ENCODE results near the gene SRPX.

The SRPX gene, protein sequence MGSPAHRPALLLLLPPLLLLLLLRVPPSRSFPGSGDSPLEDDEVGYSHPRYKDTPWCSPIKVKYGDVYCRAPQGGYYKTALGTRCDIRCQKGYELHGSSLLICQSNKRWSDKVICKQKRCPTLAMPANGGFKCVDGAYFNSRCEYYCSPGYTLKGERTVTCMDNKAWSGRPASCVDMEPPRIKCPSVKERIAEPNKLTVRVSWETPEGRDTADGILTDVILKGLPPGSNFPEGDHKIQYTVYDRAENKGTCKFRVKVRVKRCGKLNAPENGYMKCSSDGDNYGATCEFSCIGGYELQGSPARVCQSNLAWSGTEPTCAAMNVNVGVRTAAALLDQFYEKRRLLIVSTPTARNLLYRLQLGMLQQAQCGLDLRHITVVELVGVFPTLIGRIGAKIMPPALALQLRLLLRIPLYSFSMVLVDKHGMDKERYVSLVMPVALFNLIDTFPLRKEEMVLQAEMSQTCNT

GRCh38 chrX:38220415-38221390 lies at the start of gene SRPX:
TSS of gene SRPX (minus strand) at chrX:38220871. CDS start at chrX:38220792, 79 bp downstream.
- no peak for DNase-seq

- no peak for DNase-seq
Observed at GRCh38 chrX:38268011-38268410, 47.3 kb upstream of the SRPX start.

DNA sequence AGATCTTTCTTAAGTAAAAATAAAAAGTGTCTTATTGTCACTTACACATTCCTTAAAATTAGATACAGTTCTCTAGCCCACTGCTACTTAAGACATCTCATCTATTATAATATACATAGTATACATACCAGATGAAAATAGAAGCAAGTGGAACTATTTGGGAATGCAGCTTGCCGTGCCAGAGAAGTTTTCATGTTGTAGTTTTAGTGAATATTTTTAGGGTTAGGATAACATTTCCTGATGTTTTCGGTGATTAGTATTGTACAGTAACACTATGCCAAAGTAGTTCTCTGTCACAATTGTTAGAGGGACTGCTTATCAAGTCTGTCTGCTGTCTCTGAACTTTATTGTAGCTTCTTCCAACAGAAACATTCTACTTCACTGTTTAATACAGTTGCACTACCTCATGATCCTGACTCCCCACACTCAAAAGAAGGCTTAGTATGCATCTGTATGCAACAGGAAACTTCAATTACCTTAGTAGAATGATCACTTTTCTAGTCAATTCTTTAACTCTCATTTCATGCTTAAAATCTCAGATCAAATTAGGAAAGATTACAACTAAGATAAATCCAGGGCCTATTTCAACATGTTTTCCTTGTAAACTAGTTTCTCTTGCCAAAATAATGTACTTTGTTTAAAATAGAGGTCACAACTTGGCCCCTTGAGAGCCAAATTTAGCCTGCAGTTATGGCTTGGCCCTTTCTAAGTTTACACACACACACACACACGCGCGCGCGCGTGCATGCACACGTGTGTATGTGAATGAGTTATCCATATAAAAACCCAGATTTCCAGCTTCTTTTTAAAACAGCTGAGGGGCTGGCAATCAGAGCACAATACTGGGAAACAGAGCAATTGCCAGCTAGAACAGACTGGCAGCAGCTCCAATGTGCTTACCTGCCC lies 42.3 kb upstream of the SRPX start:
- no peak for DNase-seq

DNA sequence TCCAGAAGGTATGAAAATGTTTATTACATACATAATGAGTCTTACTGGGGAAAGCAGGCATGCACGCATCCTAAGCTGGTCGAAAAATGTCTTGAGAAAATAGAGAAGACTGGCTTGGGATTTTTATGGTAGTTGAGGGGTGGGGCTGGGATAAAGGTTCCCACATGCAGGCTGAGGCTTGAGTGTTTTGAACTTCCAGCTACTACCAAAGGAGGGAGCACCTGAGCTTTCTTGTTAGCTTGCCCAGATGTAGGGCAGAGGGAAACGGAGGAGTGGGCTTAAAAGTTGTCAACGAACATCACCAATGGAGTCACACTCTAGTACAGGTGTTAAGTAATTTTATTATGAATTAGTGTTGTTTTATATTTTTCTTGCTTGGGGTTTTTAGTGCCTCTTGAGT lies 39.6 kb upstream of the SRPX start:
- DNase-seq, result no peak

DNA sequence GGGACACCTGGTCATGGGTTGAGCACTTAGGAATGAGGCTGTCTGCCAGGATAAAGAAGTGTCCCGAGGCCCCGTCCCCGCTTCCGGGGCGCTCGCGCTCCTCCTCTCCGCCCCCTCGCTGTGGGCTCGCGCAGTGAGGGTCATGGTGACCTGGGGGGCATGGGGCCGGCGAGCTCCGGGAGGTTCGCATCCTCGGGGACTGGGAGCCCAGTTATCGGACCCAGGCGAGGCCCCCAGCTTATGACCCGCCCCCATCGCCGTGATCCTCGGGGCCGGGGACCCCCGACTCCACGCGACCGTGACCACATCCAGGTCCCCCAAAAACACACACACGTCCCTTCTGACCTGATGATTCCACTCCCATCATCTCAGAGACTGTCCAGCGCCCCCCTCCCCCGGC lies 35.3 kb upstream of the SRPX start:
- no peak for DNase-seq

DNA sequence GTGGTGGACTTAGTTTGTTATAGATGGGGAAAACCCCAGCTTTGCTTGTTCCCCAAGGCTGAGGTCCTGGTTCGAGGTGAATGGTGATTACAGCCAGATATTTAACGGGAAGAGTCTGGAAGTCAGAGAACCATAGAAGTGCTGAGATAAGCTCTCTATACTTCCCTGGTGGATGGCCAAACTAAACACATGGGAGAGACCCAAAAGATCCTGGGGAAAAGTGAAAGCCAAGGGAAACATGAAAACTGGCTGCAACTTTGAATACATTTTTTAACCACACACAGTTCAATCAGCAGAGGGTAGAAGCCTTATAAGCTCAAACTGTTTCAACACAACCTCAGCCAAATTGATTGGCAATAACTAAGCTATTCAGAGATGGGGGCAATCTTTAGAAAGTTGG lies 29.3 kb upstream of the SRPX start:
- DNase-seq, result no peak

- no peak for DNase-seq
Observed at GRCh38 chrX:38247051-38247450, 26.4 kb upstream of the SRPX start.

DNA sequence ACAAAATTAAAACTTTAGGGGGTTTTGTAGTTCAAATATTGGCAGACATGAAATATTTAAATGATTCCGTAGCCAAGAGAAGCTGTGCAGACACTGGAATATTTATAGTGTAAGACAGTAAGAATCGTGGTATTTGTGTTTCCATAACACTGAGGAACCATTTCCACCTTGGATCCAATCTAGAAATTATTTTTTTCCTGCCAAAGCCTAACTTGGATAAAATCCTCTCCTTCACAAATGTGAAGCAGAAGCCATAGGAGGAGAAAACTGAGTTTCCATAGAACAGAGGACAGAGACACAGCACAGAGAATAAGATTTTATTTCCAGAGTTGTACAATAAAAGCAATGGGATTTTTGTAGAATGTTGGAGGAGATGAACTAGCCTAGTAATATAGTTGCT lies 19.9 kb upstream of the SRPX start:
- DNase-seq, result no peak

DNA sequence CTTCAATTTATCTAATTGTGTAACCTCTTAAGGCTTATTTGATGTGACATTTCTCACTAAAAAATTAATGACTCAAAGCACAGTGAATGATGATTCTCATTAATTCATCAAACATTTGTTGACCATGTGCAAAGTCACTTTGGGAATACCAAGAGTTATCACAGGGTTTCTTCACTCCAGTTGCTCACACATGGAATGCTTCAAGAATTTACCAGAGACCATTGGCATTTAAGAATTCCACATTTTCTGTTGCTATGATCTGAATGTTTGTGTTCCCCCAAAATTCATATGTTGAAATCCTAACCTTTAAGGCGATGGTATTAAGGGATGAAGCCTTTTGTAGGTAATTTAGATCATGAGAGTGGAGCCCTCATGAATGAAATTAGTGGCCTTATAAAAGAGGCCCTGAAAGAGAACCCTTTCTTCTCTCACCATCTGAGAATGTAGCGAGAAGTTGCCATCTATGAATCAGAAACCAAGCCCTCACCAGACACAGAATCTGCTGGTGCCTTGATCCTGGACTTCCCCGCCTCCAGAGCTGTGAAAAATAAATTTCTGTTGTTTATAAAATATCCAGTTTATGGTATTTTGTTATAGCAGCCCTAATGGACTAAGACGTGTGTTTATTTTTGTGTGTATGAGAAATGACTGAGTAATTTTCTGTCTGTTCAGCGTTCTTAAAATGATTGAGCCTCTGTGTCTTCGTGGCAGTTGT lies 16.4 kb upstream of the SRPX start:
- no peak for DNase-seq

GRCh38 chrX:38233891-38234667 lies 13.4 kb upstream of the SRPX start:
- no peak for DNase-seq

- no peak for DNase-seq
Observed at GRCh38 chrX:38232079-38232686, 11.5 kb upstream of the SRPX start.

GRCh38 chrX:38225093-38225492 lies 4.4 kb upstream of the SRPX start:
- DNase-seq, result no peak

DNA sequence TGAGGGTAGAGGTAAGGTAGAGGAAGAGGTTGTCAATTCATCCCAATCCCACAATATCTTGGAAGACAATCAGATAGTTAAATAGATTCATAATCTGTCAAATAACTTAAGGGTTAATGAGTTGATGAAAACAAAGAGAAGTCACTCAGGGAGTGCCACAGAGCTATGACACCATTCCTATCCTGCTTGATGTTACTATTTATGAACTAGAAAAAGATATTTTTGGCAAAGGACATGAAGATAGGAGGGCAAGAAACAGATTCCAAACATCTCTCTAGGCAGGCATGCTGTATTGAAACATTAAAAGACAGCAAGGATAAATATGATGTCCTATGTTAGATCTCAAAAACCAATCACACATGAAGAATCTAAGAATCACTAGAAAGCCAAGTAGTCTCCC lies 3.5 kb upstream of the SRPX start:
- no peak for DNase-seq

DNA sequence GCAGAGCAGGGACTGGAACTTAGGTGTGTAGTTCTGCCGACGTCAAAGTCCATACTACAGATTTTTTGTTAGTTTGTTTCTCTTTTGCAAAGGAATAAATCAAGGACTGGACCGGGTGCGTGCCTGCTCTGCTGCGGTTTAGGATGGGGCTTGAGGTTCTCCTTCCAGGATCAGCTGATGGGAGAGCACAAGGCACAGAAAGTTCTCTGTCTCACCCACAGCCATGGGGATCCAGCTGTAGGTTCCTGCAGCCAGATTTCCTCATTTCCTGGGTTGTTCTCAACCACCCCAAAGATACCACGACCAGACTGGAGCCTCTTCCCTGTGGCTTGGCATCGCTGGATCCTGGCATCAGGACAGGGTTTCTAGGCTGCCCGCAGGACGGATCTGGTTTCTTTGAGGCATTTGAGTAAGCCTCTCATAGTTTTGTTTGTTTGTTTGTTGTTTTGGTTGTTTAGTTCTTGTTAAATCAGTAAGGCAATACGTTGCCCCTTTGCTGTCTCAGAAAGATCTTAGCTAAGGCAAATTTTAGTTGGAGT lies 789 bp upstream of the SRPX start:
- DNase-seq, result no peak

DNA sequence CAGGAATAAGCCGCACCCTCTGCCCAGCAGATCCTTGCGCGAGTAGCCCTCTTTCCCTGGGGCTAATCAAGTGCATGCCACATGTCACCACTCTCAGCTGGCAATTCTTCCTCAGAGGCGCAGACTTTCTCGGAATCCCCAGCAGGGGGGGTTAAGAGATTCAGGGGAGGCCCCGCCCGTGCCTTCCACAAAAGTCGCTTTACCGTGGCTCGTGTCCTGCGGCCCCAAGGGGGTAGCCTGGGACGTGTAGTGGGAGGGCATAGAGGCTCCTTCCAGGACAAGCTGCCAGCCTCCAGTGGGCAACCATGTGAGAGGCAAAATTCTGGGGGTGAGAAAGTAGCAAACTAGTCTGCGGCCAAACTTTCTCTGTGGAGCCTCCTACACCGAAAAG lies 652 bp downstream of the SRPX start:
- no peak for DNase-seq

DNA sequence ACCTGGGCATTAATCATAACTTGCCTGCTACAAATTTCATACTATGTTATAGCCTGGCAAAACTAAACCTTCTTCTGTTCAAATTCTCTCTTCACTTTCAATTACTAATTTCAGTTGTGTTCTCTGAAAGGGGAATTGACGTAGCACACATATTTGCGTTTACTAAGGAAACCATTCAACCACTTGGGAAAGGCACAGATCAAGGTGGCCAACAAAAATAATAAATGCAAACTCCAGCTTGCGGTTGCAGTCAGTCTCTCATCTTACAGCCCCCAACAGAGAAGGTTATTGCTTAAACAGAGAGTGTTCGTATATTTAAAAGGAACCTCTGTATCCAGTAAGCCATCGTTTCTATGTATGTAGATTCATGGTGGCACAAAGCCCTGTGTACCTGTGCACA lies 4.0 kb downstream of the SRPX start:
- DNase-seq, result no peak

DNA sequence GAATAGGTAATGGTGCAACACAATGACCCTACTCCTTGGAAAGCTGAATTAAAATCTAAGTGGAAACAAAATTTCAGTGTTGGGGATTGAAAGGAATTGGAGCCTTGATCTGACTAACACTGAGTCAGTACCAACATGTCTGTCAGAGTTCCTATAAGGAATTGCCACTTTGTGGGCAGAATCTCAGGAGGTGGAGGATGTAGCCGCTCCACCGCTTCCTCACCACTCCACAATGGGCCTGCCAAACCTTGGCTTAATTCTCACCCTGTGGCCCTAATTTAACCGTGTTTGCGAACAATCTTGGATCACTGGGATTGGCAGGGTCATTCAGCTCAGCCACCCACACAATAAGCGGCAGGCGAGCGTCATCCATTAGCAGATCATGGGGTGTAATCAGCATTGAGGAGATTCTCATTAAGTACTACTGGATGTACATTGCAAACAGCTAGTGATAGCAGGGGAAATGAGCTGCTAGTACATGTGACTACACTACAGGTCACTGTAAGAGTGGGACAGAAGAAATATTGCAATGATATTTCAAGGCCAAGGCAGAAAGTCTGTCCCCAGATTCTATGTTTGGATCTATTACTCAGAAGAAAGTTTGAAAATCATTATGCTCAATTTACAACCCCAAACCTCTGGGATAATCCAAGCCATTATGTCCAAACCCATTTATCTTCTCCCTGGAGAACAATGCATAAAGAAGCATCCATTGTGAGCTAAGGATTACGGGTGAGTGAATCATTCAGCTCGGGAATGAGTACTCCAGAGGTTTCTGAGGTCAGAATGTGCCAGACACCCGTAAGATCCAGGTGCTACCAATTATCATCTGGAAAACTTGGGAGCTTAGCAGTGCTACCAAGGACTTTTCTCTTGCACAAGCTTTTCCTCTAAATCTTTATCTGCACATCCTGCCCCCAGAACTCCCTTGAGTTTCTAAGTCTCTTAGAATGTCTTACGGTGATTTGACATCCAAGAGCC lies 5.8 kb downstream of the SRPX start:
- DNase-seq, result no peak

GRCh38 chrX:38214044-38214443 lies 6.6 kb downstream of the SRPX start:
- DNase-seq, result no peak

Measured in CD4-positive, alpha-beta T cell treated with Interleukin-4 for 1 hour (primary cell).